H7 (cell line): ENCODE results near the gene RWDD1. TPM values are rescaled to one million over a fixed set of nuclear protein-coding genes. Genes with fewer than 3 reads are reported as not detected.

Source experiments
- DNase-seq: peaks from one replicate; pipeline ENCODE4 v3.0.0; 2012
- H3K27me3 ChIP-seq: 2 replicates; pipeline ENCODE4 v1.6.0; 2011; ENCODE audit warnings: mild to moderate bottlenecking, low read length; ENCODE audit not compliant: control insufficient read depth, insufficient read depth
- H3K36me3 ChIP-seq: replicated peaks from 2 replicates; pipeline ENCODE4 v1.5.1; 2011; ENCODE audit warnings: low read length; ENCODE audit not compliant: control insufficient read depth, insufficient read depth
- H3K4me3 ChIP-seq: 2 replicates; pipeline ENCODE4 v1.5.1; 2011; ENCODE audit warnings: low read depth, mild to moderate bottlenecking, control low read depth, low read length, moderate library complexity; ENCODE audit not compliant: insufficient read depth
- total RNA-seq: library from RNA; depleted of rRNA; stranded (reverse); fragments of >200 nt; shearing (Covaris generic); gene quantifications from 2 replicates; pipeline ENCODE4 v1.2.3, GENCODE V29; 2014; rRNA removed

Gene RWDD1
- total RNA-seq: 31.4 and 36.4 TPM in 2 replicates

GRCh38 chr6:116570856-116571682 lies at the start of gene RWDD1:
Gene RWDD1 (plus strand): TSS chr6:116571504. CDS start chr6:116571583, 79 bp downstream.
- Histone ChIP-seq H3K36me3 (no peaks in the 10 kb centered on the region), H3K27me3 (no peaks in the 10 kb centered on the region; the same call in 1 of the 2 replicates), H3K4me3 (peak within 1 kb of the TSS; percentile 91)
- peak; percentile 95 for DNase-seq

- DNase-seq: peak; percentile 21
- Histone ChIP-seq H3K36me3 (no peaks in the 10 kb centered on the region), H3K4me3 (no peak overlapping the region), H3K27me3 (no peaks in the 10 kb centered on the region)
Measured at GRCh38 chr6:116522896-116523295, 48.4 kb upstream of the RWDD1 start.

- no peaks in the 10 kb centered on the region for H3K27me3 ChIP-seq
- no peaks in the 10 kb centered on the region for H3K36me3 ChIP-seq
- no peak overlapping the region for H3K4me3 ChIP-seq
- peak; percentile 5 for DNase-seq
Measured at GRCh38 chr6:116524236-116524635, 47.1 kb upstream of the RWDD1 start.

- H3K36me3 ChIP-seq: no peaks in the 10 kb centered on the region
- no peaks in the 10 kb centered on the region for H3K27me3 ChIP-seq
- no peak for DNase-seq
Measured at GRCh38 chr6:116528133-116528532, 43.2 kb upstream of the RWDD1 start.

GRCh38 chr6:116528780-116529179 lies 42.5 kb upstream of the RWDD1 start:
- DNase-seq: peak; percentile 19
- Histone ChIP-seq H3K4me3 (no peak overlapping the region), H3K27me3 (no peaks in the 10 kb centered on the region), H3K36me3 (no peaks in the 10 kb centered on the region)

More at GRCh38 chr6:116528133-116528532, 43.2 kb upstream of the RWDD1 start:
- no peak overlapping the region for H3K4me3 ChIP-seq

- H3K27me3 ChIP-seq: no peaks in the 10 kb centered on the region
- DNase-seq: no peak
- no peak overlapping the region for H3K4me3 ChIP-seq
- no peaks in the 10 kb centered on the region for H3K36me3 ChIP-seq
Measured at GRCh38 chr6:116529466-116530290, 41.6 kb upstream of the RWDD1 start.

- H3K4me3 ChIP-seq: no peak overlapping the region
- H3K36me3 ChIP-seq: no peaks in the 10 kb centered on the region
- no peaks in the 10 kb centered on the region for H3K27me3 ChIP-seq
- no peak for DNase-seq
Measured at GRCh38 chr6:116530436-116530835, 40.9 kb upstream of the RWDD1 start.

- H3K4me3 ChIP-seq: no peak overlapping the region
- no peaks in the 10 kb centered on the region for H3K36me3 ChIP-seq
- H3K27me3 ChIP-seq: no peaks in the 10 kb centered on the region
- peak; percentile 46 for DNase-seq
Measured at GRCh38 chr6:116531675-116532570, 39.4 kb upstream of the RWDD1 start.

GRCh38 chr6:116533233-116533957 lies 37.9 kb upstream of the RWDD1 start:
- Histone ChIP-seq H3K36me3 (no peaks in the 10 kb centered on the region), H3K4me3 (no peak overlapping the region), H3K27me3 (no peaks in the 10 kb centered on the region)
- no peak for DNase-seq

GRCh38 chr6:116535109-116535508 lies 36.2 kb upstream of the RWDD1 start:
- DNase-seq: no peak
- Histone ChIP-seq H3K27me3 (no peaks in the 10 kb centered on the region), H3K36me3 (no peaks in the 10 kb centered on the region), H3K4me3 (no peak overlapping the region)

- peak; percentile 20 for DNase-seq
- Histone ChIP-seq H3K36me3 (no peaks in the 10 kb centered on the region), H3K4me3 (no peak overlapping the region), H3K27me3 (no peaks in the 10 kb centered on the region)
Measured at GRCh38 chr6:116536216-116536621, 35.1 kb upstream of the RWDD1 start.

- no peak overlapping the region for H3K4me3 ChIP-seq
- H3K36me3 ChIP-seq: no peaks in the 10 kb centered on the region
- H3K27me3 ChIP-seq: no peaks in the 10 kb centered on the region
- DNase-seq: no peak
Measured at GRCh38 chr6:116542426-116542825, 28.9 kb upstream of the RWDD1 start.

- Histone ChIP-seq H3K27me3 (no peaks in the 10 kb centered on the region), H3K4me3 (no peak overlapping the region), H3K36me3 (no peaks in the 10 kb centered on the region)
- DNase-seq: no peak
Measured at GRCh38 chr6:116543149-116543548, 28.2 kb upstream of the RWDD1 start.
